Nephron progenitor cell (in vitro differentiated cells): Measurements from ENCODE around the gene CLIC3.

Source experiments
- DNase-seq: peaks from one replicate; pipeline ENCODE4 v3.0.0; 2021
- H3K27ac Mint-ChIP-seq: 2 replicates; pipeline ENCODE4 v1.8.0; 2021; ENCODE audit warnings: mild to moderate bottlenecking, moderate library complexity, mixed read lengths
- H3K27me3 Mint-ChIP-seq: 2 replicates; pipeline ENCODE4 v1.8.0; 2021; ENCODE audit warnings: mild to moderate bottlenecking, low read depth, mixed read lengths; ENCODE audit not compliant: poor library complexity
- H3K36me3 Mint-ChIP-seq: 2 replicates; pipeline ENCODE4 v1.8.0; 2021; ENCODE audit warnings: low read depth, mixed read lengths
- H3K4me1 Mint-ChIP-seq: 2 replicates; pipeline ENCODE4 v1.8.0; 2021; ENCODE audit warnings: mixed read lengths
- H3K4me3 Mint-ChIP-seq: 2 replicates; pipeline ENCODE4 v1.8.0; 2021; ENCODE audit warnings: mild to moderate bottlenecking, moderate library complexity, mixed read lengths
- H3K9me3 Mint-ChIP-seq: 2 replicates; pipeline ENCODE4 v1.8.0; 2021; ENCODE audit warnings: mild to moderate bottlenecking, moderate library complexity, mixed read lengths
- CTCF ChIP-seq: fragments of 200-600 bp; sonication (generic); IDR thresholded peaks from 2 replicates; pipeline ENCODE4 v1.5.0; 2021; ENCODE audit warnings: antibody characterized with exemption

Gene CLIC3

GRCh38 chr9:136995772-136996311 lies 526 bp downstream of the CLIC3 start:
- peaks cover 25% of the 10 kb centered on the region for H3K4me1 Mint-ChIP-seq
- no peak for DNase-seq
- H3K27ac Mint-ChIP-seq = no peak overlapping the region
- peaks cover 27% of the 10 kb centered on the region for H3K27me3 Mint-ChIP-seq
- peaks cover 9% of the 10 kb centered on the region for H3K9me3 Mint-ChIP-seq
- H3K36me3 Mint-ChIP-seq = no peaks in the 10 kb centered on the region
- no peak overlapping the region for H3K4me3 Mint-ChIP-seq
- TF ChIP-seq CTCF = no peak

GRCh38 chr9:136995362-136995761 lies 1.0 kb downstream of the CLIC3 start:
- no peaks in the 10 kb centered on the region for H3K36me3 Mint-ChIP-seq
- peaks cover 13% of the 10 kb centered on the region for H3K9me3 Mint-ChIP-seq
- peaks cover 24% of the 10 kb centered on the region for H3K27me3 Mint-ChIP-seq
- DNase-seq = no peak
- H3K4me1 Mint-ChIP-seq = peaks cover 20% of the 10 kb centered on the region
- no peak for TF ChIP-seq CTCF
- no peak overlapping the region for H3K4me3 Mint-ChIP-seq
- H3K27ac Mint-ChIP-seq = no peak overlapping the region

GRCh38 chr9:136994888-136995230 lies 1.5 kb downstream of the CLIC3 start:
- Mint-ChIP-seq H3K27ac (no peak overlapping the region), H3K4me1 (peaks cover 16% of the 10 kb centered on the region), H3K9me3 (peaks cover 18% of the 10 kb centered on the region), H3K36me3 (no peaks in the 10 kb centered on the region), H3K27me3 (peaks cover 23% of the 10 kb centered on the region), H3K4me3 (no peak overlapping the region)
- TF ChIP-seq CTCF = no peak
- DNase-seq = no peak

- no peak overlapping the region for H3K27ac Mint-ChIP-seq
- TF ChIP-seq CTCF = no peak
- peaks cover 21% of the 10 kb centered on the region for H3K4me1 Mint-ChIP-seq
- peaks cover 18% of the 10 kb centered on the region for H3K9me3 Mint-ChIP-seq
- no peak for DNase-seq
- no peak overlapping the region for H3K4me3 Mint-ChIP-seq
- peaks cover 28% of the 10 kb centered on the region for H3K27me3 Mint-ChIP-seq
- no peaks in the 10 kb centered on the region for H3K36me3 Mint-ChIP-seq
Observed at GRCh38 chr9:136994180-136994887, 2.0 kb downstream of the CLIC3 start.

GRCh38 chr9:136992819-136993369 lies 3.5 kb downstream of the CLIC3 start:
- Mint-ChIP-seq H3K9me3 (peaks cover 18% of the 10 kb centered on the region), H3K4me1 (peaks cover 28% of the 10 kb centered on the region), H3K27me3 (peaks cover 27% of the 10 kb centered on the region), H3K4me3 (peak overlapping the region; percentile 80), H3K27ac (no peak overlapping the region), H3K36me3 (no peaks in the 10 kb centered on the region)
- no peak for DNase-seq
- TF ChIP-seq CTCF = no peak
